ENCODE measurements around the gene BBS2.
"Not testable (repeated sequence)": the region's sequence is repeated elsewhere in the genome, so short reads cannot be mapped to it uniquely, and the experiment has no call there.

The BBS2 gene

GRCh38 chr16:56525236-56525635 is 5.4 kb upstream of the BBS2 start:
- no peak for DNase-seq (ENCODE audit: low read depth in 2 of 2)

- DNase-seq (ENCODE audit: low read depth in 2 of 2), result no peak
Observed at GRCh38 chr16:56520251-56520577, 390 bp upstream of the BBS2 start.

DNA sequence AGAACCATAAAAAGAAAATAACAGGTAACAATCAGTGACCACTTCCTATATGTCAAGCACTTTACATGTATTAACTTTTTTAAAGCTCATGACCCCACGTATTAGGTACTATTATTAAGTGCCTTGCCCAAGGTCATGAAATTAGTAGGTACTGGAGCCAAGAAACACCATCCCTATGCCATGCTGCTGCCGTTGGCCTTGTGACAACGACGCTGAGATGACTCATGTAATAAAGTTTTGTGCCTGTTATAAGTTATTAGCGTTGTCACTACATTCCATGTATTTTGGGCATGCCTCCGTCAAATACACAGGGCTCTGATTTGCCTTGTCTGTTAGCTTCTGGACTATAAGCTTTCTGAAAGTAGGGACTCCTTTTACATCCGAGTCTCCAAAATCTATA is 1.4 kb downstream of the BBS2 start:
- no peak for DNase-seq (ENCODE audit: low read depth in 2 of 2)

- DNase-seq (ENCODE audit: low read depth in 2 of 2), result no peak
Observed at GRCh38 chr16:56517206-56517605, 2.6 kb downstream of the BBS2 start.

- DNase-seq (ENCODE audit: low read depth in 2 of 2), result no peak
Observed at GRCh38 chr16:56515665-56516064, 4.2 kb downstream of the BBS2 start.

DNA sequence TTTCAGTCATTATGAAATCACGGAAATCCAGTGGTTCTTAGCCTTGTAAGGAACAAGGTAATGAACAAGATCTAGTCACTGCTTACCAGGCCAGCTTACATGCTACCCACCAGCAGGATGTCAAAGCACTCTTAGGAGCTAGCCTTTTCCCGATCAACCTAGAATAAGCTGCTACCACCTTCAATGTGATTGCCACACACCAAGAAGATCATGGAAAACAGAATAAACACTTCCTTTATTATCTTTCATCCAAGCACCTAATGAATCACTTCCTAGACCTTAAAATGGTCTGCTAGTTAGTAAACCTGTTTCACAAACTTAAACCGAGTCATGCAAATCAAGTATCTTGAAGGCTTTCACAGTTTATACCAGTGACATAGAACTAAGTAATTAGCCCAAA is 5.0 kb downstream of the BBS2 start:
- DNase-seq (ENCODE audit: low read depth in 2 of 2), result no peak

DNA sequence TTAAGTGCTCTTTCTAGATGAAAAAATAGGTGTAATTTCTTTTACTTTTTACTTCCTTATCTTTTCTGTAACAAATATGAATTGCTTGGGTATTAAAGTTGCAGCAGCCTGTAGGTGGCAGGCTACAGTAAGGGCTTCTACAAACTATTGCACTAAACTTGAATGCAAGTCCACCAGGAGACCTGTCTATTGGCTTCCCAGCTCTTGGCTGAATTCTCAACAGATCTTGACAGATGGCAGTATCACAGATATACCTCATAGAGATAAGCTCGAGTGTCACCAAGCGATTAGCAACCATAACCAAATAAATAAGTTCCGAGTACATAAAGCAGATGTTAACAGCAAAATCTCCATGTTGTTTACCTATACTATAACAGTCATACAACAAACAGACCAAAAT is 5.9 kb downstream of the BBS2 start:
- DNase-seq (ENCODE audit: low read depth in 2 of 2), result peak in 1 of 2 donors; percentile 16

DNA sequence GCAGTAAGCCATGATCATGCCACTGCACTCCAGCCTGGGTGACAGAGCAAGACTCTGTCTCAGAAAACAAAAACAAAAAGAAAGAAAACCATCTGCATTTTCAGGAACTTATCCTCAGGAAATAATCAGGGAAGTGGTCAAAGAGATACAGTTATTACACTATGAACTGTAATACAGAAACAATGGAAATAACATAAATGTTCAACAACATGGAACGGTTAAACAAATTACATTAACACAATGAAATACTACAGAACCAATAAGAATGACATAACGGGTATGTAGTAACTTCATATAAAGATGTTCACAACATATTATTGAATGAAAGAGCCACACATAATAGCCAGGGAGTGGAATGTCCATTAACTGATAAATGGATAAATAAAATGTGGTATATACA is 6.7 kb downstream of the BBS2 start:
- no peak for DNase-seq (ENCODE audit: low read depth in 2 of 2)

DNA sequence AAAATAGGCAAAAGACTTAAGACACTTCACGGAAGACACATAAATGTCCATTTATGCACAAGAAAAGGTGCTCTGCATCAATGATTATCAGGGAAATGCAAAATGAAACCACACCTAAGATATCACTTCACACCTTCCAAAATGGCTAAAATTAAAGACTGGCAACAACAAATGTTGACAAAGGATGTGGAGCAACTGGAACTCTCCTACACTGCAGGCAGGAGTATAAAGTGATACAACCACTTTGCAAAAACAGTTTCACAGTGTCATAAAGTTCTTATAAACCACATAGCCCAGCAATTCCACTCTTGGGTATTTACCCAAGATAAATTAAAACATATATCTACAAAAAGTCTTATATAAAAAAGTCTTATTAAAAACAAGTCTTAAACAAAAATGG is 7.8 kb downstream of the BBS2 start:
- DNase-seq (ENCODE audit: low read depth in 2 of 2), result no peak

- no peak for DNase-seq (ENCODE audit: low read depth in 2 of 2)
Observed at GRCh38 chr16:56510544-56510943, 9.3 kb downstream of the BBS2 start.

DNA sequence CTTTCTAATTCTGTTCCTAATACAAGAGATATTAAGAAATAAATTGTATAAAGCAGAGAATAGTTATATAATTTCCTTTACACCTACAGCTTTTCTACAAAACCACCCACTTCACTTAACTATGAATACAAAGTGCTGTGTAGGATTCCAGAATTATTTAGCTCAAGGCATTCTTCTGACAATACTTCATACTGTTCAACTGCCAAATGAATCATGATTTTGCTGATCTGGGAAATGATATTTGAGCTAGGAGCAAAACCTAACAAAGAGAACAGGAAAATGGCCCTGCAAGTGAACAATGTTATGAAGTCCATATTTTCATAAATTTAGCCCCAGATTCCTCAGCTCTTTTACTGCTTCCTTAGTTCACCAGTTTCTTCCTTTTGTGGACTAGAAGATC is 12.9 kb downstream of the BBS2 start:
- DNase-seq (ENCODE audit: low read depth in 2 of 2), result no peak

GRCh38 chr16:56505181-56505580 is 14.6 kb downstream of the BBS2 start:
- DNase-seq (ENCODE audit: low read depth in 2 of 2), result no peak

DNA sequence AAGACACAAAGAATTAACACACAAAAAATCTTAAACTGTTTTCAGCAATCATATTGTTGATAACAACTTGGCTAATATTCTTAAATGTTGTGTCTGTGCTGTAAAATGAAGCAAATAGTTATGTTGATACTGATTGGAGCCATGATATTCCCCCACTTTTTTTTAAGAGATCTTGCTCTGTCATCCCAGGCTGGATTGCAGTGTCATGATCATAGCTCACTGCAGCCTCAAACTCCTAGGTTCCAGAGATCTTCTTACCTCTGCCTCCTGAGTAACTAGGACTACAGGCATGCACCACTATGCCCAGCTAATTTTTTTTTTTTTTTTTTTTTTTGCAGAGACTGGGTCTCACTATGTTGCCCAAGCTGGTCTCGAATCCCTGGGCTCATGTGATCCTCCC is 26.0 kb downstream of the BBS2 start:
- no peak for DNase-seq (ENCODE audit: low read depth in 2 of 2)

- DNase-seq (ENCODE audit: low read depth in 2 of 2), result no peak
Observed at GRCh38 chr16:56493126-56493525, 26.7 kb downstream of the BBS2 start.

DNA sequence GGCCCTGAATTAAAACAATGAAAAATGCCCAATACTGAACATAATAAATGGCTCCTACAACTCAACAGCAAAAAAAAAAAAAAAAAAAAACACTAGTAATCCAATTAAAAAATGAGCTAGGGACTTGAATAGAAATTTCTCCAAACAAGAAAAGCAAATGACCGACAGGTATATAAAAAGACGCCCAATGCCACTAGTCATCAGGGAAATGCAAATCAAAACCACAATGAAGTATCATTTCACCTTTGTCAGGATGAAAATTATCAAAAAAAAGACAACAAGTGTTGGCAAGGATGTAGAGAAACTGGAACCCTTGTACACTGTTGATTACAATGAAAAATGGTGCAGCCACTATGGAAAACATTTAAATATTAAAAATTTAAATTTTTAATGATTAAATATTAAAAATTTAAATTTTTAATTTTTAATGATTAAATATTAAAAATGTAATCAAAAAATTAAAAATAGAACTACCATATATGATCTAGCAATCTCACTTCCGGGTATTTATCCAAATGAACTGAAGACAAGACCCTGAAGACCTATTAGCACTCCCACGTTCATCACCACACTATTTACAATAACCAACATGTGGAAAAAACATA is 28.1 kb downstream of the BBS2 start:
- DNase-seq (ENCODE audit: low read depth in 2 of 2), result no peak

- not testable (repeated sequence) for DNase-seq (ENCODE audit: low read depth in 2 of 2)
Observed at GRCh38 chr16:56488868-56489267, 31.0 kb downstream of the BBS2 start.

DNA sequence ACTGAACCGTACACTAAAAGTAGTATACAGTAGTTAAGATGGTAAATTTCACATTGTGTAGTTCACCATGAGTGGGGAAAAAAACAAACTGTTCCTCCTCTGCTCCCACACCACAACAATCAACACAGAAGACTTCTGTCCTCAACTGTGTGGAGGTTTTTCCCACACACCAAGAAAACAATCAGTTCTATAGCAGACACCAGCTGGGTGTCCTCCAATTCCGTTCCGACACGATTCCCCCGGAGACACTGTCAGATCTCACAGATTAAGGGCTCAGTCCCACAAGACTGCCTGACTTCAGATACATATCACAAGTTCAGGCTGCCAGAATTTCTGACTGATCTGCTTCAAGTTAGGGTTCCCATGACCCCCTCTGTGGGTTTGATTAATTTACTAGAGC is 31.8 kb downstream of the BBS2 start:
- DNase-seq (ENCODE audit: low read depth in 2 of 2), result no peak

- no peak for DNase-seq (ENCODE audit: low read depth in 2 of 2)
Observed at GRCh38 chr16:56483394-56483793, 36.4 kb downstream of the BBS2 start.

DNA sequence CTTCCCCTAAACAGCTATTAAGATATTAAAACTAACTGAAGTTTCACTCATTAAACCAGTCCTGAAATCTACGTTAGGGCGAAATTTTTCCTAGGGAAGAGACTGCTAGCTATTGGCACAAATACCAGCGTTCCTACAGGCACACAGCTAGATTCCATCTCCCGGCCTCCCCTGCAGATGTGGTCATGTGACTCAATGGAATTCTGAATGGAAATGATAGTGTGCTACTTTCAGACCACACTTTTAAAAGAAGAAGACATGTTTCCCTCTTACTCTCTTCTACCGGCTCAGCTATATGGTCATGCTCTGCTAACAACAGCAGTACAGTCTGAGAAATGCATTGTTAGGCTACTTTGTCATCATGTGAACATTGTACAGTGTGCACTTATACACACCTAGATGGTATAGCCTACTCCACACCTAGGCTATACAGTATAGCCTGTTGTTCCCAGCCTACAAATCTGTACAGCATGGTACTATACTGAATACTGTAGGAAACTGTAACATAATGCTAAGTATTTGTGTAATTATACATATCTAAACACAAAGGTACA is 37.1 kb downstream of the BBS2 start:
- DNase-seq (ENCODE audit: low read depth in 2 of 2), result no peak

GRCh38 chr16:56481468-56482122 is 38.2 kb downstream of the BBS2 start:
- DNase-seq (ENCODE audit: low read depth in 2 of 2), result no peak

DNA sequence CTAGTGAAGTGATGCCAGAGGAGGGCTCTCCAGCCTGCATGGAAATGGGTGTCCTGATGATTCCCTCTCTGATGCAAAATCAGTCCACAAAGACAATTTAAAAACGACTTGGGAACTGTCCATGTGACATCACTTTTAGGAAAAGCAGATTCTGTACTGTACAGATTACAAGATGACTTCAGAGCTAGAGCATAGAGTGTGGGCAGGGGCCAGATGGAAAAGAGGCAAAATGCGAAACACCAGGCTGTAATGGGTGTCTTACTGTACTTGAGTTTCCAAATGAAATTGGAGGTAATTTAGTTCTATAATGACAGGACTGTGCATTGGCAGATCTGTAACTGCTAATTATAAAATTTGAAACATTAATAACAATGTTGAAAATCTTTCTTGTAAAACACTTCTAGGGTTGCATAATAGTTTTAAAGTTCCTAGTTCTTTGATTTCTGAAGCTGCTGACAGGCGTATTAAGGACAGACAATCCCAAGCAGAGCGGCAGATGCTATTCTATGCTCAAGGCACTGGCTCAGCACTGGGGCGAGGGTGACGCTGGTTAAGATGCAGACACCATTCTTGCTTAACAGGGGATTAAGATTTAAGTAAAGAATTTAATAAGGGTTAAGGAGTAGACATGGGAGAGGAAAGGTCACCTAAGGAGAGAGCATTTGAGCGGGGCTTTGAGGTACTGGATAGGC is 38.9 kb downstream of the BBS2 start:
- no peak for DNase-seq (ENCODE audit: low read depth in 2 of 2)

- no peak for DNase-seq (ENCODE audit: low read depth in 2 of 2)
Observed at GRCh38 chr16:56479469-56479868, 40.4 kb downstream of the BBS2 start.
